22Rv1 (cell line): ENCODE measurements around the gene SOX4.

Source experiments
- H3K27ac ChIP-seq: fragments of 450-650 bp; 2 replicates; pipeline ENCODE4 v1.5.1; 2017
- ZFX ChIP-seq: fragments of 450-650 bp; IDR thresholded peaks from 2 replicates; pipeline ENCODE4 v1.6.1; 2017; ENCODE audit warnings: antibody characterized with exemption, borderline replicate concordance
- TF ChIP-seq, protein P1 (sequence below): fragments of 450-650 bp; IDR thresholded peaks from 2 replicates; pipeline ENCODE4 v1.5.1; 2017; ENCODE audit warnings: mild to moderate bottlenecking

Gene SOX4

DNA sequence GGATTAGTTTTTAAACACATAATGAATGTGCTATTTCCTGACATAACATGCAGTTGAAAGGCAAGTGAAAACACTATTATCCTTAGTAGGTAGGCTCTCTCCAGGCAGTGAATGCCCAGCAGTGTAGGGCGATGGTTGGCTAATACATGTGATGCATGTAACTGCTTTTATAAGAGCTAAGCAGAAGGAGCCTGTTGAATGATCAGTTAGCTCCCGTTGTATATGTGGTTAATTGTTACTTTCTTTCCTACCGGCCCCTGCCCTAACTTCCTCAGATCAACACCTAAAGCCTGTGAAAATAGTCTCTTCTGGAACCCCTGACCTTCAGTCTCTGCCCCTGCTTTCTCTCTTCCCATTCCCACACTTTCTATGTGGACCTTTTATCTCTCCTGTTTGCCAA lies 10.5 kb downstream of the SOX4 start:
- no peak overlapping the region for H3K27ac ChIP-seq

GRCh38 chr6:21605166-21605565 lies 11.6 kb downstream of the SOX4 start:
- H3K27ac ChIP-seq = no peak overlapping the region

More for the DNA sequence above, 10.5 kb downstream of the SOX4 start:
- no peak for TF ChIP-seq ZFX
- TF ChIP-seq, protein P1, sequence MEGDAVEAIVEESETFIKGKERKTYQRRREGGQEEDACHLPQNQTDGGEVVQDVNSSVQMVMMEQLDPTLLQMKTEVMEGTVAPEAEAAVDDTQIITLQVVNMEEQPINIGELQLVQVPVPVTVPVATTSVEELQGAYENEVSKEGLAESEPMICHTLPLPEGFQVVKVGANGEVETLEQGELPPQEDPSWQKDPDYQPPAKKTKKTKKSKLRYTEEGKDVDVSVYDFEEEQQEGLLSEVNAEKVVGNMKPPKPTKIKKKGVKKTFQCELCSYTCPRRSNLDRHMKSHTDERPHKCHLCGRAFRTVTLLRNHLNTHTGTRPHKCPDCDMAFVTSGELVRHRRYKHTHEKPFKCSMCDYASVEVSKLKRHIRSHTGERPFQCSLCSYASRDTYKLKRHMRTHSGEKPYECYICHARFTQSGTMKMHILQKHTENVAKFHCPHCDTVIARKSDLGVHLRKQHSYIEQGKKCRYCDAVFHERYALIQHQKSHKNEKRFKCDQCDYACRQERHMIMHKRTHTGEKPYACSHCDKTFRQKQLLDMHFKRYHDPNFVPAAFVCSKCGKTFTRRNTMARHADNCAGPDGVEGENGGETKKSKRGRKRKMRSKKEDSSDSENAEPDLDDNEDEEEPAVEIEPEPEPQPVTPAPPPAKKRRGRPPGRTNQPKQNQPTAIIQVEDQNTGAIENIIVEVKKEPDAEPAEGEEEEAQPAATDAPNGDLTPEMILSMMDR = no peak

DNA sequence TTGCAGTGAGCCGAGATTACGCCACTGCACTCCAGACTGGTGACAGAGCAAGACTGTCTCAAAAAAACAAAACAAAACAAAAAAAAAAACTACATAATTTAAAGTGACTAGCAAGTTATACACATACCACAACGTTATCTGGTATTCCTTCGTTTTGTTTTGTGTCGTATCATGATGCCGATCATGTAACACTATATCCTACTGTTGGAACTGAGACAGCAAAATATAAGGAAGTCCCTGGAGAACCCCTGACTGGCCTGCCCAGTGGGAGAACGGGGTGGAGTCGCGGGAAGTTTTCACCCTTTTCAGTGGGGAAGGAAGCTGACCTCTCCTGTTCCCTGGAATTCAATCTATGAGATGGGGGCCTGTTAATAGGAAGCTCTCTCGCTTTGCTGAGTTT lies 15.1 kb downstream of the SOX4 start:
- no peak overlapping the region for H3K27ac ChIP-seq
- no peak for TF ChIP-seq ZFX
- TF ChIP-seq, protein P1 = no peak

More at GRCh38 chr6:21605166-21605565, 11.6 kb downstream of the SOX4 start:
- TF ChIP-seq ZFX = no peak
- TF ChIP-seq, protein P1 = no peak

DNA sequence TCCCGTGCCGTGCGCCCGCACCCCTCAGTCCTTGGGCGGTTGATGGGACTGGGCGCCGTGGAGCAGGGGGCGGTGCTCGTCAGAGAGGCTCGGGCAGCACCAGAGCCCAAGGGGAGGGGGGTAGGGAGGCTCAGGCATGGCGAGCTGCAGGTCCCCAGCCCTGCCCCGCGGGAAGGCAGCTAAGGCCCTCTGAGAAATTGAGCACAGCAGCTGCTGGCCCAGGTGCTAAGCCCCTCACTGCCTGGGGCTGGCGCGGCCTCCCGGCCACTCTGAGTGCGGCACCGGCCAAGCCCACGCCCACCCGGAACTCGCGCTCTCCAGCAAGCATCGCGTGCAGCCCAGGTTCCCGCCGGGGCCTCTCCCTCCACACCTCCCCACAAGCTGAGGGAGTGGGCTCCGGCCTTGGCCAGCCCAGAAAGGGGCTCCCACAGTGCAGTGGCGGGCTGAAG lies 16.4 kb downstream of the SOX4 start:
- no peak overlapping the region for H3K27ac ChIP-seq
- TF ChIP-seq ZFX = no peak
- TF ChIP-seq, protein P1 = no peak

- TF ChIP-seq ZFX = no peak
- TF ChIP-seq, protein P1 = no peak
- no peak overlapping the region for H3K27ac ChIP-seq
Measured at GRCh38 chr6:21610341-21610740, 16.8 kb downstream of the SOX4 start.

- TF ChIP-seq, protein P1 = no peak
- TF ChIP-seq ZFX = no peak
- H3K27ac ChIP-seq = no peak overlapping the region
Measured at GRCh38 chr6:21611485-21611884, 17.9 kb downstream of the SOX4 start.

DNA sequence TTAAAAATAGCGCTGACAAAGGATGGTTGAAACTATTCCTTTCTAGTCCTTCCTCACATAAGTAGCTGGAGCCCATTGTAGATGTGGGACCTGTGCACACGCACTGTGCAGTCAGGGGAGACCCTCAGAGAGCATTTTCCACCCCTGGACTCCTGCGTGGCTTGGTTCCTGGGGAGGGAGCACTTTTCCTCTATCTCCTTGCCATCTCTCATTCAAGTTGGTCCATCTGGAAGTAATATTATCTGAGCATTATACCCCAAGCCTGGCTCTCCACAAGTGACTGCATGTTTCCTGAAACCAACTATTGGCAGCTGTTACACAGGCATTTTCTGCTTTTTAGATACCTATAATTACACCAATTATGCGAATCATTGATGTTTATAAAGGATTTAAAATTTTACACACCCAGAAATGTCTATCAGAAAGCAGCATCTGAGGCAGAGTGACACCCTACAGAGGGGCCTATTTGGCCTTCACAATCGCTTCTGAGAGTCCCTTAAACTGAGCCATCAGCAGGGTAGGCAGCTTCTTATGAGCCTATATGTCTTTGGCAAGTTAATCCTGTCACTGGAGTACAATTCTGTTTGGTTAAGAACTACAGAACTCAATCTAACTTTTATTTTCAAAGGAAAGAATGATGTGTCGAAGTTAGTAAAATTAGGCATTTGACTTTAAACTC lies 18.7 kb downstream of the SOX4 start:
- TF ChIP-seq, protein P1 = no peak
- no peak for TF ChIP-seq ZFX
- no peak overlapping the region for H3K27ac ChIP-seq
